Activated naive CD4-positive, alpha-beta T cell treated with anti-CD3 and anti-CD28 coated beads, Interleukin-2, amount 50 U/mL, for 24 hours (primary cell): Measurements from ENCODE around the gene CLIC5.
A peak's percentile ranks its signal among the peaks of the same experiment; 100 is the strongest.

ENCODE experiments used
- H3K27ac Mint-ChIP-seq: one replicate; pipeline ENCODE4 v1.8.0; 2021; ENCODE audit warnings: mild to moderate bottlenecking, mixed read lengths
- H3K27me3 Mint-ChIP-seq: one replicate; pipeline ENCODE4 v1.8.0; 2021; ENCODE audit warnings: mixed read lengths
- H3K36me3 Mint-ChIP-seq: one replicate; pipeline ENCODE4 v1.8.0; 2021; ENCODE audit warnings: mixed read lengths
- H3K4me1 Mint-ChIP-seq: one replicate; pipeline ENCODE4 v1.8.0; 2021; ENCODE audit warnings: mixed read lengths
- H3K4me3 Mint-ChIP-seq: one replicate; pipeline ENCODE4 v1.8.0; 2021; ENCODE audit warnings: mild to moderate bottlenecking, mixed read lengths
- H3K9me3 Mint-ChIP-seq: one replicate; pipeline ENCODE4 v1.8.0; 2021; ENCODE audit warnings: mixed read lengths

CLIC5 gene

GRCh38 chr6:45987856-45988255 lies 27.8 kb downstream of the CLIC5 start:
- Mint-ChIP-seq H3K4me1 (no peaks in the 10 kb centered on the region), H3K27ac (no peak overlapping the region)

GRCh38 chr6:45986746-45987274 lies 28.9 kb downstream of the CLIC5 start:
- no peaks in the 10 kb centered on the region for H3K9me3 Mint-ChIP-seq
- no peak overlapping the region for H3K4me3 Mint-ChIP-seq
- H3K36me3 Mint-ChIP-seq: peaks cover 1% of the 10 kb centered on the region
- no peaks in the 10 kb centered on the region for H3K4me1 Mint-ChIP-seq
- H3K27ac Mint-ChIP-seq: no peak overlapping the region
- no peaks in the 10 kb centered on the region for H3K27me3 Mint-ChIP-seq

More at GRCh38 chr6:45987856-45988255, 27.8 kb downstream of the CLIC5 start:
- H3K36me3 Mint-ChIP-seq: peaks cover 1% of the 10 kb centered on the region
- no peaks in the 10 kb centered on the region for H3K27me3 Mint-ChIP-seq
- no peak overlapping the region for H3K4me3 Mint-ChIP-seq
- no peaks in the 10 kb centered on the region for H3K9me3 Mint-ChIP-seq

- Mint-ChIP-seq H3K4me1 (no peaks in the 10 kb centered on the region), H3K9me3 (no peaks in the 10 kb centered on the region), H3K27ac (no peak overlapping the region), H3K36me3 (peaks cover 3% of the 10 kb centered on the region), H3K27me3 (no peaks in the 10 kb centered on the region), H3K4me3 (no peak overlapping the region)
These were observed 30.8 kb downstream of the CLIC5 start for GRCh38 chr6:45984788-45985425.

DNA sequence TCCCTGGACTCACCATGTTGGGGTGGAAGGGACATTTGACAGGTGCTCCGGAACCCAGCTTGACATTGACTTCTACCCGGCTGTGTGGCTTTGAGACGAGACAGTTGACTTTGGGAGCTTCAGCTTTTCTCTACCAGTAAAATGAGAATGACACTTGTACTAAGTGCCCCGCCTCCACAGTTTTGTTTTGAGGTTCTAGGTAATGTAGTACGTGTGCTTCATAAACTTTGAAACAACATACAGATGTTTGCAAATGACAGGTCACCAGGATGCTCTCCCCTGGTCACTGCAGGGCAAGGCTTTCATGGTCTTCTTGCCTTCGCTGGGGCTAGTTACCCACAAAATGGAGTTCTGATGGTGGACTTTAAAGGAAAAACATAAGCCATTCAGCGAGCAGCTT lies 31.3 kb downstream of the CLIC5 start:
- Mint-ChIP-seq H3K4me1 (no peaks in the 10 kb centered on the region), H3K4me3 (no peak overlapping the region), H3K9me3 (no peaks in the 10 kb centered on the region), H3K36me3 (peaks cover 1% of the 10 kb centered on the region), H3K27me3 (no peaks in the 10 kb centered on the region), H3K27ac (no peak overlapping the region)

DNA sequence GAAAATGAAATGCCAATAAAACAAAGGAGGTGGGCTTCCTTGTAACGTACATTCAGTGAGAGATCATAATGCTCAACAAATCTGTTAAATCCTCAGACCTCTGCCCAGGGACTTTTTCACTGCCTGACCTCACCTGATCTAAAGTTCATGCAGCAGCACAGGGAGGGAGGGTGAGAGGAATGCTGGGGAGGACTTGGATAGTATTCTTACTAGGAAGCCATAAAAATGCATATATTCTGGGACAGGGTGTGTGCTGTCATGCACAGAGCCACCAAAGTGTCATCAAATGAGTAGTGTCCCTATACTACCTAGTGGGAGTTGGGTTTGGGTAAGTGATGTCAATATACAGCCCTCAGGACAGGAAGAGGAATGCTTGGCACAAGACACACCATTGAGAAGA lies 32.6 kb downstream of the CLIC5 start:
- Mint-ChIP-seq H3K4me3 (no peak overlapping the region), H3K27ac (no peak overlapping the region), H3K4me1 (no peaks in the 10 kb centered on the region), H3K36me3 (peaks cover 1% of the 10 kb centered on the region), H3K9me3 (no peaks in the 10 kb centered on the region), H3K27me3 (no peaks in the 10 kb centered on the region)

GRCh38 chr6:45982280-45983036 lies 33.2 kb downstream of the CLIC5 start:
- Mint-ChIP-seq H3K4me3 (no peak overlapping the region), H3K9me3 (no peaks in the 10 kb centered on the region), H3K36me3 (peaks cover 1% of the 10 kb centered on the region), H3K27me3 (no peaks in the 10 kb centered on the region), H3K4me1 (no peaks in the 10 kb centered on the region), H3K27ac (no peak overlapping the region)

DNA sequence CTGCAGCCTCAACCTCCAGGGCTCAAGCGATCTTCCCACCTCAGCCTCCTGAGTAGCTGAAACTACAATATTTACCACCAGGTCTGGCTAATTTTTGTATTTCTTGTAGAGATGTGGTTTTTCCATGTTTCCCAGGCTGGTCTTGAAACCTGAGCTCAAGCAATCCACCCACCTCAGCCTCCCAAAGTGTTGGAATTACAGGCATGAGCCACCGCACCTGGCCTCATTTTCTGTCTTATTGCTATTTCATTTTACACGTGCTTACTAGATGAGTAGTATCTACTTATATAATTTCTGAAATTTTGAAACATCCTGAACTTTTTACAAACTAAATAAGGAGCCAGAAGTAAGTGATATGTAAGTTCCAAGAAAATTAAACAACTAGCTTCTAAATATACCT lies 34.6 kb downstream of the CLIC5 start:
- H3K4me1 Mint-ChIP-seq: no peaks in the 10 kb centered on the region
- no peaks in the 10 kb centered on the region for H3K27me3 Mint-ChIP-seq
- no peaks in the 10 kb centered on the region for H3K9me3 Mint-ChIP-seq
- no peak overlapping the region for H3K4me3 Mint-ChIP-seq
- peaks cover 1% of the 10 kb centered on the region for H3K36me3 Mint-ChIP-seq
- H3K27ac Mint-ChIP-seq: no peak overlapping the region

DNA sequence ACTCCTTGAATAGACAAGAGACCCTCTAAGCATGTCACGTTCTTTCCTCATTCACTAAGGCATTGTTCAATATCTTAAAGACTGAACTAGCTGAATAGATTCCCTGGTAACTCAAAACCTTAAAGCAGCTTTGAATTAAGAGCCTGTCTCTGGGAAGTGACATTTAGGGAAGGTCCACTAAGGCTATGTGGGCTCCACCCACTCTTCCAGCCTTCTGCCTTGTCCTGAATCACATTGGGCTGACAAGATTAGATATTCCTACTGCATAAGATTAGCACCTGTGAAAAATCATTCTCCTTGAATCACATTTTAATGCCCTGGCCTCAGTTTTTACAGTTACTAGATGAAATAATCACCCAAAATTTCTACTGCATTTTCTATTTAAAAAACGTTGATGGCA lies 36.3 kb downstream of the CLIC5 start:
- no peaks in the 10 kb centered on the region for H3K4me1 Mint-ChIP-seq
- H3K27me3 Mint-ChIP-seq: no peaks in the 10 kb centered on the region
- H3K4me3 Mint-ChIP-seq: no peak overlapping the region
- H3K27ac Mint-ChIP-seq: no peak overlapping the region
- peaks cover 4% of the 10 kb centered on the region for H3K36me3 Mint-ChIP-seq
- no peaks in the 10 kb centered on the region for H3K9me3 Mint-ChIP-seq

DNA sequence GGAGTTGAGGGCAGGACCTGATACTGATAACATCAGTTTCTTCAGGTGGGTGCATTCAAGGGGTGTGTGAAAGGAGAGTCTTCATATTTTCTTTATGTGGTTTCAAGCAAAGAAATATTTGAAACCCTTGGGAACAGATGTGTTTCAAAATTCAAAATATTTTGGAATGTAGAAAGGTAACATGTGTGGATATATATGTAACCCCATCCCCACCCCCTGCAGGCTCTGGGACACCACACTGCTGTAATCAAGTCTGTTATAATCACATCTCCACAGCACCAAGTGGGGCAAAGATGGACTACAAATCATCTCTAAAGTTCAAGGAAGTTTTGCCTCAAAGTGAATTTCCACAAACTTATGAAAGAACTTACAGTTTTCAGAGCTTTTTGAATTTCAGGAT lies 41.1 kb downstream of the CLIC5 start:
- no peak overlapping the region for H3K4me3 Mint-ChIP-seq
- H3K36me3 Mint-ChIP-seq: peaks cover 3% of the 10 kb centered on the region

GRCh38 chr6:45972795-45973503 lies 42.7 kb downstream of the CLIC5 start:
- no peaks in the 10 kb centered on the region for H3K9me3 Mint-ChIP-seq
- peaks cover 16% of the 10 kb centered on the region for H3K4me1 Mint-ChIP-seq
- peaks cover 3% of the 10 kb centered on the region for H3K36me3 Mint-ChIP-seq
- no peak overlapping the region for H3K27ac Mint-ChIP-seq
- no peaks in the 10 kb centered on the region for H3K27me3 Mint-ChIP-seq
- H3K4me3 Mint-ChIP-seq: no peak overlapping the region

More for the DNA sequence above, 41.1 kb downstream of the CLIC5 start:
- H3K4me1 Mint-ChIP-seq: peaks cover 13% of the 10 kb centered on the region
- H3K9me3 Mint-ChIP-seq: no peaks in the 10 kb centered on the region
- no peak overlapping the region for H3K27ac Mint-ChIP-seq
- no peaks in the 10 kb centered on the region for H3K27me3 Mint-ChIP-seq

DNA sequence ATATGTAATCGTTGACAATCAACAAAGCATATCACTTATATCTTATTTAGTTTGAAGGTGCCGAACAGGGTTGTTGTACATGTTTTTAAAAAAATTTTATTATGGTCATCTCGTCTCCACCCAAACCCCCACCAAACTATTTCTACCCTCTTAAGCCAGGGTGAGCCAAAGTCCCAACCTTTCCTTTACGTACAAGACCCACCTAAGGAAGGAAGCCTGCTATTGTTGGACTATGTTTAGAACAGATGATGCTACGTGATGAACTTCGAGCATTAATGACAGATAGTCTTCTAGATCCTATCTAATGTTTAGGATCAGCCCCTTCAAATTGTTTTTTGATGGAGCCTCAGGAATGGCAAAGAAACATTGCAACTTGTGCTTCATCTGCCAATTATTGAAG lies 44.4 kb downstream of the CLIC5 start:
- Mint-ChIP-seq H3K4me1 (peaks cover 16% of the 10 kb centered on the region), H3K27ac (no peak overlapping the region)

GRCh38 chr6:45970326-45970725 lies 45.3 kb downstream of the CLIC5 start:
- Mint-ChIP-seq H3K27me3 (no peaks in the 10 kb centered on the region), H3K36me3 (peaks cover 3% of the 10 kb centered on the region), H3K9me3 (peaks cover under 1% of the 10 kb centered on the region), H3K4me3 (no peak overlapping the region), H3K27ac (peak overlapping the region; percentile 14), H3K4me1 (peaks cover 16% of the 10 kb centered on the region)

More for the DNA sequence above, 44.4 kb downstream of the CLIC5 start:
- Mint-ChIP-seq H3K27me3 (no peaks in the 10 kb centered on the region), H3K9me3 (no peaks in the 10 kb centered on the region), H3K36me3 (peaks cover 3% of the 10 kb centered on the region), H3K4me3 (no peak overlapping the region)

DNA sequence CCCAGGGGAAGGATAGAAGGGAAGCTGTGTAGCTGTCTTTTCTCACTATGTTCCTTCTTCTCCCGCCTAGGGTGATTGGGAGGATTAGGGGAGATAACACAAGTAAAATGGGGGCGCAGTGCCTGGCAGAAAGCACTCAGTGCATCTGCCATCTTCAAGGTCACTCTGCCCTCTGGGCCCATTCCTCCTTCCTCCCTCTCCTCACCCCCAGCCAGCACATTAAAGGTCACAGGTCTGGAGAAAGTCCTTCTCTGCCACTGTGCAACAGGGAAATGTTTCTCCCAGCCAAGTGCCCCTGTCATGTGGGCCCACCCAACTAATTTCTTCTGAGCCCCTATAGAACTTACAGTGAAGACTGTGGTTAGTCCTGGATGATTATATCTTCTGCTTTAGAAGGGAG lies 45.8 kb downstream of the CLIC5 start:
- Mint-ChIP-seq H3K4me3 (no peak overlapping the region), H3K27me3 (no peaks in the 10 kb centered on the region), H3K27ac (no peak overlapping the region)

GRCh38 chr6:45969026-45969425 lies 46.6 kb downstream of the CLIC5 start:
- peaks cover 16% of the 10 kb centered on the region for H3K4me1 Mint-ChIP-seq
- no peaks in the 10 kb centered on the region for H3K36me3 Mint-ChIP-seq
- H3K9me3 Mint-ChIP-seq: peaks cover 7% of the 10 kb centered on the region
- H3K27me3 Mint-ChIP-seq: no peaks in the 10 kb centered on the region
- no peak overlapping the region for H3K27ac Mint-ChIP-seq
- H3K4me3 Mint-ChIP-seq: no peak overlapping the region

More for the DNA sequence above, 45.8 kb downstream of the CLIC5 start:
- Mint-ChIP-seq H3K9me3 (peaks cover 5% of the 10 kb centered on the region), H3K4me1 (peaks cover 16% of the 10 kb centered on the region), H3K36me3 (peaks cover under 1% of the 10 kb centered on the region)

- no peaks in the 10 kb centered on the region for H3K27me3 Mint-ChIP-seq
- H3K27ac Mint-ChIP-seq: no peak overlapping the region
- H3K9me3 Mint-ChIP-seq: peaks cover 7% of the 10 kb centered on the region
- no peak overlapping the region for H3K4me3 Mint-ChIP-seq
- peaks cover 16% of the 10 kb centered on the region for H3K4me1 Mint-ChIP-seq
- no peaks in the 10 kb centered on the region for H3K36me3 Mint-ChIP-seq
These were observed 48.3 kb downstream of the CLIC5 start for GRCh38 chr6:45967363-45967762.

GRCh38 chr6:45966797-45967196 lies 48.9 kb downstream of the CLIC5 start:
- Mint-ChIP-seq H3K36me3 (no peaks in the 10 kb centered on the region), H3K9me3 (peaks cover 7% of the 10 kb centered on the region), H3K4me3 (no peak overlapping the region), H3K27ac (peak overlapping the region; percentile 63), H3K4me1 (peaks cover 16% of the 10 kb centered on the region), H3K27me3 (no peaks in the 10 kb centered on the region)
